ENCODE results near the gene CFAP206.

Gene CFAP206

GRCh38 chr6:87407901-87408720, at the start of gene CFAP206:
CFAP206 (plus strand) TSS chr6:87407972; CDS start chr6:87409840, 1,868 bp downstream.
- DNase-seq (ENCODE audit: low spot score), result peak; percentile 90

DNA sequence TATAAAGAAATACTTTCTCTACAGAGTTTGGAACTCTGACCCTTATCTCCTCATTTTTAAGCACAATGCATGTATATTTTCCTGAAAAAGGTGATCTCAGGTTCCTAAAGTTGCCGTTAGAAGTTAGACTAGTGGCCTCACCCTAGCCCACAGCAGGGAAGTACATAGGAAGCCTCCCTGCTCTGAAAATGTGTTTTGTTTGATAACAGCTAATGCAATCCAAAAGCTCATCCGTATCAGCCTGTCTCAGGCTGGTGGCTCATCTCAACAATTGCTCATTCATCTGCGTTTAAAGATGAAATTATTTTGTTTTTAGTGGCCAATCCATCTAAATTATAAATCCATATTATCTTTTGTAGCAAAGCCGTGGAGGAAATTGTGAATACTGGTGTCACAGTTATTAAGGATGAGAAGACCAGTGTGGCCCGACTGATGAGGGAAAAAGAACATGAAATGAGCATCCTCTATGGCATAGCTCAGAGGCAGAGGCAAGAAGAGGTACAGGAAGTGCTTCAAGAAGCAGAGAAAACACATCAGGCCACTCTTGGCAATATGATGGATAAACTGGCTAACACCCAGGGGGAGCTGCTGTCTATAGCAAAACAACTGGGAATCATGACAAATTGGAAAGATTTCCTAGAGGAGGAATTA, 43.0 kb upstream of the CFAP206 start:
- no peak for DNase-seq (ENCODE audit: low spot score)

GRCh38 chr6:87366072-87366827, 41.5 kb upstream of the CFAP206 start:
- no peak for DNase-seq (ENCODE audit: low spot score)

DNA sequence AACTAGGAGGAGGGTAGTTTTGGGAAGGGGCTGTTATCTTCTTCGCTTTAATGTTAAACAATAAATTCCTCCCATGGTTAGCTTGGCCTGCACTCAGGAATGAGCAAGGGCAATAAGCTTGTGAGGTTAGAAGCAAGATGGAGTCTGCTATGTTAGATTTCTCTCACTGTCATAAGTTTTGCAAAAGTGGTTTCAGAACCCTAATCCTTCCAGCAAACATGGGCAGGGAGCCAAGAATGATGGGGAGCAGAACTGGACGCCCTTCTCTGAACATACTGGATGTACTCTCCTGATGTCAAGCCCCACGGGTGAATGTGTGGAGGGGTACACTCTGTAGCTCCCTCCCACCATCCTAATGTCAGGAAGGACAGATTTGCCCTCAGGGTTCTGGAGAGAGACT, 40.9 kb upstream of the CFAP206 start:
- no peak for DNase-seq (ENCODE audit: low spot score)

- DNase-seq (ENCODE audit: low spot score), result no peak
Observed at GRCh38 chr6:87373377-87373776, 34.4 kb upstream of the CFAP206 start.

DNA sequence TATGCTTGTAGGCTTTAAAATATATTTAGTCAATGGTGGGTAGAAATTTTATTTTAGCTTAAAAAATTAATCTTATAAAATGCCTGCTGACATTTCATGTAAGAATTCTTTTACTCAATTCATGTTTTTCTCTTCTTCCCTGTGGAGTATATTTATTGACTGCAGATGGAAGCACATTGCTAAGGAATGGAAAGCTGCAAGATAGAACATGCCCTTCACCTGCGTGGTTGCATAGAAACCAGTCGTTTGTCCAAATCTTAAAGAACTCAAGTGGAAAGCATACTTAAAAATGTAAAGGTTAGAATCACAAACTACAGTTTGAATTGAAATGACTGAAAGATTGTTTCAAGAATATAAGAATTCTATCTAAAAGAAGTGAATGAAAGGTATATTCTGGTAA, 32.5 kb upstream of the CFAP206 start:
- no peak for DNase-seq (ENCODE audit: low spot score)

- no peak for DNase-seq (ENCODE audit: low spot score)
Observed at GRCh38 chr6:87376643-87377042, 31.1 kb upstream of the CFAP206 start.

DNA sequence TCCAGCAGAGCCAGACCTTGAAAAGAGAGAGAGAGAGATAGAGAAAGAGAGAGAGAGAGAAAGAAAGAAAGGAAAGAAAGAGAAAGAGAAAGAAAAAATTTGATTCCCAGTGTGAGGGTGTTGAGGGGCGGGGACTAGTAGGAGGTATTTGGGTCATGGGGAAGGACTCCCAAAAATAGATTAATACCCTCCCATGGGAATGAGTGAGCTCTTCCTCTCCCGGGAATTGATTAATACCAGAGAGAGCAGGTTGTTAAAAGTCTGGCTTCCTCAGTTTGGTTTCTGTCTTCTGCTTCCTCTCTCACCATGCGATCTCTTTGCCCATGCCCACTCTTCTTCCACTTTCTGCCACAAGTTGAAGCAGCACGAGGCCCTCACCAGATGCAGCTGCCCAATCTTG, 28.8 kb upstream of the CFAP206 start:
- no peak for DNase-seq (ENCODE audit: low spot score)

GRCh38 chr6:87382861-87383260, 24.9 kb upstream of the CFAP206 start:
- no peak for DNase-seq (ENCODE audit: low spot score)

DNA sequence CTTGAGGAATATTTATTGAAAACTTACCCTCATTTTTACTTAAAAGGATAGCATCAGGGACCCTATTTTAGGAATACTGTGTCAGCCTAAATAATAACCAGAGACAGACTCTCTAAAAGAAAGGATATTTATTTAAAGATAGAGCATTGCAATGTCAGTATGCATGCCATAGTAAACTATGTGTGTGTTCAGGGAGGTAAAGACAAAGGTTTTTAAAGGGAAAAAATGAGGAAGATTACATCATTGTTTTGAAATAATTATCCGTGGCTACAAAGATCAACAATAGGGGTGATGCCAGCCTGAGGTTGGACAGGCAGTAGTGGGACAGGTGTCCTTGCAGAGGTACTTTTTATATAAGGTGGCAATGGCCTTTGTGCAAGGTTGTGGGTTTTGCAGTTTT, 23.7 kb upstream of the CFAP206 start:
- DNase-seq (ENCODE audit: low spot score), result no peak

- no peak for DNase-seq (ENCODE audit: low spot score)
Observed at GRCh38 chr6:87384449-87384848, 23.3 kb upstream of the CFAP206 start.

DNA sequence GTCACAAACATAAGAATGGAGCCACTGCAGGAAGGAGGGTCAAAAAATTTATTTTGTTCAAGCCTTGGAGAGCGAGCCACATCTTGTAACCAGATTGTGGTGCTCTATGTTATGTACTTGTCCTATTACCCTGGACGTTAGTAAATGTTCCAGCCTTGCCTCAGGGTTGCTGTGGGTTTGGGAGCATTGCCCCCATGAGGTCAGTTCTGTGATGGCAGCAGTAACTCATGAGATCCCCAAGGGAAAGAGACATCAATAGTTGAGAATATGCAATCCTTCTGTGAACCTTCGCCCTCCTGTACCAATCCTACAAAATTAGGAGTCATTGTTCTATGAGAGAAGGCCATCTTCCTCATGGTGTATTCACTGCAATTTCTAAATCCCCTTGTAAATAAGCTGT, 16.4 kb upstream of the CFAP206 start:
- DNase-seq (ENCODE audit: low spot score), result peak; percentile 55

- DNase-seq (ENCODE audit: low spot score), result peak; percentile 45
Observed at GRCh38 chr6:87393026-87393622, 14.6 kb upstream of the CFAP206 start.

- DNase-seq (ENCODE audit: low spot score), result no peak
Observed at GRCh38 chr6:87395431-87395830, 12.3 kb upstream of the CFAP206 start.

- DNase-seq (ENCODE audit: low spot score), result no peak
Observed at GRCh38 chr6:87396595-87397392, 11.0 kb upstream of the CFAP206 start.

GRCh38 chr6:87397656-87398055, 10.1 kb upstream of the CFAP206 start:
- no peak for DNase-seq (ENCODE audit: low spot score)

DNA sequence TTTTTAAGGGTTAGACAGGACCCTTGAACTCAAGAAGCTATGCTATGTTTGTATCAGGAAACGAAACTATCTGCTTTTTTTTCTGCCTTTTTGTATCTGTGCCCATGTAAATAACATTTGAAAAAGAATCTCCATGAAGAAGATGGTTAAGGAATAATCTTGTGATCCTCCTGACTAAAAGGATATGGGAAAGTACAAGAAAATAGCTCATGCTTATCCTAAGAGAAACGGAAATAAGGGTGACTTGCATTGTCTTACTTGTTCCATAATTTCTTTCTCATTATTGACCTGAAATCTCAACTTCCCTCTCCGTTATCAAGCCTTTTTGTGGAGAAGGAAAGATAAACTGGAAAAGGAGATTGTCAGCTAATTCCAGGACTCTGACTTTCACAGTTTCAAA, 5.9 kb upstream of the CFAP206 start:
- DNase-seq (ENCODE audit: low spot score), result no peak

GRCh38 chr6:87407561-87407900, 241 bp upstream of the CFAP206 start:
- no peak for DNase-seq (ENCODE audit: low spot score)

- no peak for DNase-seq (ENCODE audit: low spot score)
Observed at GRCh38 chr6:87408721-87409155, 966 bp downstream of the CFAP206 start.

DNA sequence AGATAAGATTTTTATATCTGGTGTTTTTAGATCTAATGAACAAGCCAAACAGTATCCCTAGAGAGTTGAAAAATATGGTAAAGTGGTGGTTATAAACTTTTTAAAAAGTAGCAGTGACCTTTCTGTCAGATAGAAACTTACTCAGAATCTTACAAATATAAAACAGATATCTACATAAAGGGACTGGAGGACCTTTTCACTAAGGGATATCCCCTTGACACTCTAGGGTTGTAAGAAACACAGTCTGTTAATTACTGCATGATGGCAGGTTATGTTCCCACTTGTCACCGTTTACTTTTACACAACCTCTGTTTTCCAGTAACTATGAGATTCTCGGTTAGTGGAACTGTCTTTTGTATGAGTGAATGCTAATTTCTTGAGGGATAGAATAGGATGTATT, 11.5 kb downstream of the CFAP206 start:
- DNase-seq (ENCODE audit: low spot score), result no peak

GRCh38 chr6:87420360-87420759, 12.6 kb downstream of the CFAP206 start:
- no peak for DNase-seq (ENCODE audit: low spot score)

- no peak for DNase-seq (ENCODE audit: low spot score)
Observed at GRCh38 chr6:87421576-87421975, 13.8 kb downstream of the CFAP206 start.

All from iPS-NIHi11 (cell line).